Heart right ventricle (tissue), 16 donors: ENCODE data around the gene MLH1. TPM values are rescaled to one million over a fixed set of nuclear protein-coding genes. Genes with fewer than 3 reads are reported as not detected.

ENCODE experiments used
- ATAC-seq, 8 donors: fragments of 200-7000 bp; cut with Tn5 transposase; one replicate each; pipeline ENCODE4 v1.9.1; 2020; ENCODE audit warnings: mild to moderate bottlenecking in 8 of 8, moderate library complexity in 8 of 8, moderate number of reproducible peaks in 1 of 8
- DNase-seq, 2 donors: peaks; one replicate each; pipeline ENCODE4 v3.0.0-alpha.2; 2020
- H3K27ac ChIP-seq, 10 donors: fragments of 200-600 bp; sonication (generic) in 2 of 10; one replicate each; pipeline versions ENCODE4 v1.5.0 to v1.8.0; 2020 to 2022; ENCODE audit warnings: mild to moderate bottlenecking in 3 of 10
- H3K27me3 ChIP-seq, 7 donors: fragments of 200-600 bp; one replicate each; pipeline ENCODE4 v1.8.0; 2021 to 2022; ENCODE audit warnings: mild to moderate bottlenecking in 2 of 7
- H3K36me3 ChIP-seq, 9 donors: fragments of 200-600 bp; sonication (generic) in 1 of 9; one replicate each; pipeline versions ENCODE4 v1.5.0 to v1.8.0; 2020 to 2022; ENCODE audit warnings: mild to moderate bottlenecking in 2 of 9
- H3K4me1 ChIP-seq, 9 donors: fragments of 200-600 bp; sonication (generic) in 1 of 9; one replicate each; pipeline versions ENCODE4 v1.5.0 to v1.8.0; 2020 to 2022; ENCODE audit warnings: mild to moderate bottlenecking in 4 of 9
- H3K4me3 ChIP-seq, 10 donors: fragments of 200-600 bp; sonication (generic) in 2 of 10; one replicate each; pipeline versions ENCODE4 v1.5.0 to v1.8.0; 2020 to 2022; ENCODE audit warnings: mild to moderate bottlenecking in 7 of 10, moderate library complexity in 2 of 10
- H3K9me3 ChIP-seq, 11 donors: fragments of 200-600 bp in 10 of 11; sonication (generic) in 2 of 11; one replicate each; pipeline versions ENCODE4 v1.5.0 to v1.8.0; 2013 to 2022; ENCODE audit warnings: mild to moderate bottlenecking in 2 of 11, control low read depth in 1 of 11, moderate library complexity in 1 of 11
- CTCF ChIP-seq, 9 donors: fragments of 200-600 bp; sonication (generic) in 2 of 9; IDR thresholded peaks; one replicate each; pipeline versions ENCODE4 v1.5.0 to v1.8.0; 2021 to 2022; ENCODE audit warnings: antibody characterized with exemption in 9 of 9, mild to moderate bottlenecking in 5 of 9, moderate library complexity in 1 of 9
- WGBS, 2 donors: extraction: QIAGEN DNeasy Blood & Tissue Kit; methylation state at CpG; one replicate each; pipeline ENCODE4 v1.1.7; 2013; ENCODE audit warnings: inconsistent platforms in 1 of 2; 5-methylcytosine and 5-hydroxymethylcytosine counted together
- intact Hi-C, 10 donors: fragments of 100-400 bp; cut with DNase I; formaldehyde crosslinking; loops; one replicate each; pipeline versions ENCODE4 v1.11.1 to v1.14.2; 2022
- polyA plus RNA-seq, 2 donors: library from polyadenylated mRNA; stranded (reverse); fragments of 200-250 nt; gene quantifications; one replicate each; pipeline ENCODE4 v1.2.3, GENCODE V29; 2013
- total RNA-seq, 10 donors: library from RNA; stranded (reverse); fragmentation: NEBNext Ultra II Directional in 3 of 10; extraction: Animal tissue kit (Norgen Biotek cat#: 25700) in 3 of 10; gene quantifications; one replicate each; pipeline versions ENCODE4 v1.2.1 to v1.2.4, GENCODE V29; 2021 to 2023
- donor health status: Arrhythmogenic right ventricular cardiomyopathy.
- donor health status: ischemic (EF 13 %, LVEDD 7.1; RV severe dilation, severe dysfunction).
- donor health status: healthy with polysubstance abuse.
- donor health status: DM: no; HTN: yes; CAD: no.
- donor health status: DM: no; HTN: no; CAD: no.
- donor health status: ischemic (EF 25% LVEDD 6.9; RV normal size, moderate dysfunction).
- donor health status: ischemic (EF 25% LVEDD 5.7; RV mildly dilated, moderate dysfunction).
- donor health status: healthy.
- donor health status: DM: yes; HTN: yes; CAD: no.
- donor health status: Ischemic cardiomyopathy.
- donor health status: ischemic (EF 35%, LVEDD 5.7; RV mildly dilated, moderate dysfunction).
- donor health status: nonischemic (EF 11% LVEDD 7.7; RV severe dilation, severe dysfunction).
- donor health status: DM: yes; HTN: yes; CAD: no.
- donor health status: PGD.
- donor health status: ischemic (EF 29% LVEDD 5.4; RV normal size, mild dysfunction).
- donor health status: nonischemic (EF 23%, LVEDD 6.1; RV moderate dilation, normal function).

Gene MLH1
- total and polyA plus RNA-seq, 12 donors, result 26.0 to 61.7 (median 51.7) TPM

GRCh38 chr3:37029111-37029510 is 35.8 kb downstream of the MLH1 start:
- TF ChIP-seq CTCF (IDR thresholded peaks at IDR 0.05), result no peak
- Histone ChIP-seq H3K27me3 (no peaks in the 10 kb centered on the region), H3K4me3 (no peak overlapping the region), H3K9me3 (peaks cover 0 to 6% (median 0%) of the 10 kb centered on the region in 11 donors), H3K36me3 (peaks cover 0 to 100% (median 13%) of the 10 kb centered on the region in 9 donors), H3K4me1 (peaks cover 17 to 86% (median 60%) of the 10 kb centered on the region in 9 donors), H3K27ac (peak overlapping the region; percentile 21 to 80 (median 64))
- 87% methylated on average over 1 of the region's 1 CpG for WGBS, 2 donors
- intact Hi-C loops, result loop anchor here in 4 of 10 donors (5.0 to 10.0 kb wide), 2 partner anchors 183 to 186 kb away; no protein-coding TSS in a partner anchor
- ATAC-seq (peak in 7 of 8 donors; percentile 38 to 82 (median 62)), DNase-seq (no peak)

GRCh38 chr3:37029516-37030163 is 36.3 kb downstream of the MLH1 start:
- Histone ChIP-seq H3K27ac (peak overlapping the region; percentile 21 to 80 (median 58)), H3K4me1 (peaks cover 17 to 82% (median 60%) of the 10 kb centered on the region in 9 donors), H3K4me3 (no peak overlapping the region), H3K36me3 (peaks cover 0 to 100% (median 13%) of the 10 kb centered on the region in 9 donors), H3K9me3 (peaks cover 0 to 4% (median 0%) of the 10 kb centered on the region in 11 donors), H3K27me3 (no peaks in the 10 kb centered on the region)
- DNase-seq (no peak), ATAC-seq (no peak)
- no peak for TF ChIP-seq CTCF (IDR thresholded peaks at IDR 0.05)
- intact Hi-C loops, result loop anchor here in 4 of 10 donors (5.0 to 10.0 kb wide), 2 partner anchors 183 to 185 kb away; no protein-coding TSS in a partner anchor

GRCh38 chr3:37030588-37030987 is 37.3 kb downstream of the MLH1 start:
- DNase-seq (peak in 1 of 2 donors; percentile 46), ATAC-seq (peak in 5 of 8 donors; percentile 26 to 64 (median 41))
- intact Hi-C loops, result no loop called here
- Histone ChIP-seq H3K36me3 (peaks cover 0 to 100% (median 13%) of the 10 kb centered on the region in 9 donors), H3K27ac (peak overlapping the region; percentile 5 to 80 (median 58)), H3K4me1 (peaks cover 17 to 75% (median 58%) of the 10 kb centered on the region in 9 donors), H3K9me3 (peaks cover 0 to 5% (median 0%) of the 10 kb centered on the region in 11 donors), H3K27me3 (no peaks in the 10 kb centered on the region), H3K4me3 (no peak overlapping the region)
- WGBS, 2 donors, result 34 to 41% methylated on average over 3 of the region's 3 CpGs
- no peak for TF ChIP-seq CTCF (IDR thresholded peaks at IDR 0.05)

GRCh38 chr3:37031096-37031682 is 37.9 kb downstream of the MLH1 start:
- peaks cover 17 to 69% (median 55%) of the 10 kb centered on the region in 9 donors for H3K4me1 ChIP-seq

More at GRCh38 chr3:37031096-37031682, 37.9 kb downstream of the MLH1 start:
- Histone ChIP-seq H3K27me3 (no peaks in the 10 kb centered on the region), H3K4me3 (no peak overlapping the region), H3K9me3 (peaks cover 0 to 11% (median 3%) of the 10 kb centered on the region in 11 donors), H3K36me3 (peaks cover 0 to 100% (median 13%) of the 10 kb centered on the region in 9 donors), H3K27ac (peak overlapping the region; percentile 5 to 80 (median 58))
- intact Hi-C loops, result no loop called here
- ATAC-seq, result peak in 4 of 8 donors; percentile 12 to 62 (median 18)
- 60 to 70% methylated on average over 7 of the region's 7 CpGs for WGBS, 2 donors
- DNase-seq, result no peak
- TF ChIP-seq CTCF (IDR thresholded peaks at IDR 0.05), result no peak
